DOHH2 (cell line): Measurements from ENCODE around the gene ITK.

Experiments
- CTCF ChIP-seq: fragments of 200-600 bp; sonication (generic); IDR thresholded peaks from one replicate; pipeline ENCODE4 v1.5.1; 2014; ENCODE audit warnings: antibody characterized with exemption, mild to moderate bottlenecking, low read depth, low read length; ENCODE audit not compliant: poor library complexity, severe bottlenecking
- EZH2phosphoT487 ChIP-seq: fragments of 200-600 bp; sonication (generic); IDR thresholded peaks from 2 replicates; pipeline ENCODE4 v1.6.1; 2017; ENCODE audit warnings: borderline replicate concordance, mild to moderate bottlenecking, antibody characterized with exemption, low read length, moderate library complexity, mixed read lengths

GRCh38 chr5:157172403-157172802 is 8.2 kb upstream of the ITK start:
- TF ChIP-seq CTCF (no peak), EZH2phosphoT487 (no peak)
